ENCODE results near the gene GMNC.

- peak in 1 of 3 experiments; percentile 35 for TF ChIP-seq CTCF (optimal IDR thresholded peaks at IDR 0.05 in 1 of 3, IDR thresholded peaks at IDR 0.05 in 1 of 3, conservative IDR thresholded peaks at IDR 0.05 in 1 of 3; ENCODE audit: extremely low read depth in 1 of 3, insufficient read depth in 2 of 3, low read length in 3 of 3)
- no peak for TF ChIP-seq EZH2 (IDR thresholded peaks at IDR 0.05; ENCODE audit: low read length)
Observed at GRCh38 chr3:190892395-190892902, 30.0 kb upstream of the GMNC start.
